Neuronal stem cell (in vitro differentiated cells): Measurements from ENCODE around the gene RBM4B.

ENCODE experiments used
- DNase-seq: peaks from one replicate; pipeline ENCODE4 v3.0.0-alpha.2; 2013; ENCODE audit warnings: low spot score
- H2AFZ ChIP-seq: one replicate; pipeline ENCODE4 v1.6.1; 2013; ENCODE audit warnings: mild to moderate bottlenecking, low read length, inconsistent platforms
- H2AK5ac ChIP-seq: 2 replicates; pipeline ENCODE4 v1.6.1; 2013; ENCODE audit warnings: low read depth, mild to moderate bottlenecking, inconsistent platforms, low read length, moderate library complexity, mixed read lengths
- H2BK120ac ChIP-seq: 2 replicates; pipeline ENCODE4 v1.6.1; 2013; ENCODE audit warnings: low read depth, mild to moderate bottlenecking, inconsistent platforms, low read length, moderate library complexity, mixed read lengths
- H2BK12ac ChIP-seq: one replicate; pipeline ENCODE4 v1.6.1; 2013; ENCODE audit warnings: low read length, inconsistent platforms
- H2BK15ac ChIP-seq: 2 replicates; pipeline ENCODE4 v1.6.1; 2013; ENCODE audit warnings: mild to moderate bottlenecking, low read length, inconsistent platforms, mixed read lengths
- H2BK5ac ChIP-seq: one replicate; pipeline ENCODE4 v1.6.1; 2013; ENCODE audit warnings: inconsistent platforms, mild to moderate bottlenecking, low read length, moderate library complexity
- H3K14ac ChIP-seq: one replicate; pipeline ENCODE4 v1.6.1; 2013; ENCODE audit warnings: low read length, inconsistent platforms
- H3K18ac ChIP-seq: 2 replicates; pipeline ENCODE4 v1.6.1; 2013; ENCODE audit warnings: low read length, inconsistent platforms
- H3K23ac ChIP-seq: 2 replicates; pipeline ENCODE4 v1.6.1; 2013; ENCODE audit warnings: low read depth, mild to moderate bottlenecking, mixed read lengths, low read length, inconsistent platforms; ENCODE audit not compliant: poor library complexity
- H3K27ac ChIP-seq: replicated peaks from 3 replicates; pipeline ENCODE4 v1.5.1; 2013; ENCODE audit warnings: low read length, inconsistent platforms
- H3K27me3 ChIP-seq, 3 experiments: 2 replicates each; pipeline ENCODE4 v1.6.1; 2013; ENCODE audit warnings: low read length in 3 of 3, mild to moderate bottlenecking in 2 of 3, inconsistent platforms in 1 of 3, low read depth in 1 of 3, mixed read lengths in 1 of 3, moderate library complexity in 1 of 3; ENCODE audit not compliant: control insufficient read depth in 3 of 3, insufficient read depth in 3 of 3
- H3K36me3 ChIP-seq, 2 donors: replicated peaks in 1 of 2; 2 replicates each; pipeline ENCODE4 v1.6.1; 2013; ENCODE audit warnings: low read length in 2 of 2; ENCODE audit not compliant: control insufficient read depth in 2 of 2, insufficient read depth in 2 of 2
- H3K4ac ChIP-seq: 2 replicates; pipeline ENCODE4 v1.6.1; 2013; ENCODE audit warnings: inconsistent platforms, mild to moderate bottlenecking, low read length, moderate library complexity
- H3K4me1 ChIP-seq, 2 donors: 1 replicate in 1 of 2; 2 replicates in 1 of 2; pipeline ENCODE4 v1.6.1; 2013; ENCODE audit warnings: low read length in 2 of 2, low read depth in 1 of 2; ENCODE audit not compliant: control insufficient read depth in 2 of 2, insufficient read depth in 1 of 2
- H3K4me2 ChIP-seq: one replicate; pipeline ENCODE4 v1.6.1; 2013; ENCODE audit warnings: mild to moderate bottlenecking, low read length, inconsistent platforms; ENCODE audit not compliant: insufficient read depth, poor library complexity, severe bottlenecking
- H3K4me3 ChIP-seq, 2 donors: 2 replicates each; pipeline ENCODE4 v1.5.1; 2013; ENCODE audit warnings: low read length in 2 of 2, mild to moderate bottlenecking in 2 of 2, inconsistent platforms in 1 of 2, moderate library complexity in 1 of 2
- H3K79me1 ChIP-seq: one replicate; pipeline ENCODE4 v1.6.1; 2013; ENCODE audit warnings: low read depth, mild to moderate bottlenecking, inconsistent platforms, low read length, moderate library complexity
- H3K9ac ChIP-seq: one replicate; pipeline ENCODE4 v1.6.1; 2013; ENCODE audit warnings: mild to moderate bottlenecking, low read depth, low read length, inconsistent platforms; ENCODE audit not compliant: poor library complexity
- H3K9me3 ChIP-seq, 2 donors: replicated peaks in 1 of 2; 2 replicates each; pipeline versions ENCODE3 to v1.6.1; 2013; ENCODE audit warnings: low read length in 2 of 2, mild to moderate bottlenecking in 2 of 2, inconsistent platforms in 1 of 2, low read depth in 1 of 2, mixed read lengths in 1 of 2, moderate library complexity in 1 of 2; ENCODE audit not compliant: control insufficient read depth in 2 of 2, insufficient read depth in 1 of 2
- H4K8ac ChIP-seq: one replicate; pipeline ENCODE4 v1.6.1; 2013; ENCODE audit warnings: low read depth, mild to moderate bottlenecking, inconsistent platforms, low read length, moderate library complexity
- H4K91ac ChIP-seq: one replicate; pipeline ENCODE4 v1.6.1; 2013; ENCODE audit warnings: low read length, low read depth, mild to moderate bottlenecking, inconsistent platforms; ENCODE audit not compliant: poor library complexity
- WGBS, 2 donors: extraction: QIAGEN DNeasy Blood & Tissue Kit; methylation state at CpG; one replicate each; pipeline ENCODE4 v1.1.7; 2013; ENCODE audit warnings: missing lambda C conversion rate in 2 of 2, mixed read lengths in 1 of 2; ENCODE audit not compliant: insufficient read length in 2 of 2, insufficient replicate concordance in 1 of 2; ENCODE audit errors: extremely low coverage in 2 of 2; 5-methylcytosine and 5-hydroxymethylcytosine counted together

Gene RBM4B

GRCh38 chr11:66629356-66629755 is 48.3 kb downstream of the RBM4B start:
- no peak overlapping the region for H4K8ac ChIP-seq
- H3K36me3 ChIP-seq, result peaks cover 63 to 96% of the 10 kb centered on the region in 2 donors

GRCh38 chr11:66628061-66628603 is 49.6 kb downstream of the RBM4B start:
- Histone ChIP-seq H3K36me3 (peaks cover 72 to 98% of the 10 kb centered on the region in 2 donors), H4K8ac (no peak overlapping the region), H3K9me3 (no peaks in the 10 kb centered on the region), H2AFZ (no peak overlapping the region), H3K4me1 (no peaks in the 10 kb centered on the region), H2BK120ac (no peak overlapping the region), H3K4ac (no peak overlapping the region), H4K91ac (no peak overlapping the region), H3K79me1 (peaks cover 31% of the 10 kb centered on the region), H3K27me3 (no peaks in the 10 kb centered on the region), H3K23ac (no peak overlapping the region), H3K18ac (no peak overlapping the region), H3K4me2 (no peak overlapping the region), H3K27ac (no peak overlapping the region), H2BK12ac (no peak overlapping the region), H2BK15ac (no peak overlapping the region), H3K4me3 (no peak overlapping the region), H3K14ac (no peak overlapping the region), H2AK5ac (no peak overlapping the region), H3K9ac (no peak overlapping the region), H2BK5ac (no peak overlapping the region)
- no peak for DNase-seq
- no CpG with 5 or more reads among the region's 7 CpGs for WGBS, 2 donors

More at GRCh38 chr11:66629356-66629755, 48.3 kb downstream of the RBM4B start:
- Histone ChIP-seq H2AFZ (no peak overlapping the region), H3K23ac (no peak overlapping the region), H3K9me3 (no peaks in the 10 kb centered on the region), H3K14ac (no peak overlapping the region), H3K18ac (no peak overlapping the region), H4K91ac (no peak overlapping the region), H2BK5ac (no peak overlapping the region), H3K79me1 (peaks cover 29% of the 10 kb centered on the region), H2BK15ac (no peak overlapping the region), H3K4ac (no peak overlapping the region), H2BK12ac (no peak overlapping the region), H3K27me3 (no peaks in the 10 kb centered on the region), H2AK5ac (no peak overlapping the region), H2BK120ac (no peak overlapping the region), H3K9ac (no peak overlapping the region), H3K27ac (no peak overlapping the region), H3K4me1 (no peaks in the 10 kb centered on the region), H3K4me2 (no peak overlapping the region), H3K4me3 (no peak overlapping the region)
- no peak for DNase-seq
- no CpG with 5 or more reads among the region's 2 CpGs for WGBS, 2 donors

DNA sequence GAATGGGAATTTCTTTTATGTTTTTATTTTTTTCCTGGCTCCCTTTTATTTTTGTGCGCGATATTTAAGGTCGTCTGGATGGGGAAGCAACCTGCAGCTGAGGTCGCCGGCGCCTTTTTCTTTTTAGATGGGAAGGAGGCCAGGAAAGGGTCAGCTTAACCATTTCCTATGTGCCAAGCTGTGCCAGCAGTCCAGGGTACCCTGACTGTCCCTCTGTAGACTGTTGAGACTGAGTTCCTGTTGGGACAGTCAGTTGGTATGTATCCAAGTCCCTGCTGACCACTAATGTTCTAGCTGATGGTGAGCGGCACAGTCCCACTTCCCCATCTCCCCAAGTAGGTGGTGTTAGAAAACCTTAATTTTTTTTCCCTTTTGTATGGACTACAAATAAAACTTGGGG is 50.8 kb downstream of the RBM4B start:
- H3K36me3 ChIP-seq, result peaks cover 74 to 100% of the 10 kb centered on the region in 2 donors
- no peak overlapping the region for H2BK5ac ChIP-seq
- WGBS, 2 donors, result no CpG with 5 or more reads among the region's 7 CpGs

GRCh38 chr11:66626382-66626781 is 51.3 kb downstream of the RBM4B start:
- Histone ChIP-seq H3K36me3 (peaks cover 73 to 100% of the 10 kb centered on the region in 2 donors), H3K4ac (no peak overlapping the region), H3K4me3 (no peak overlapping the region), H2AK5ac (no peak overlapping the region), H3K14ac (no peak overlapping the region), H3K9me3 (no peaks in the 10 kb centered on the region), H4K91ac (no peak overlapping the region), H2BK120ac (no peak overlapping the region), H3K79me1 (peaks cover 31% of the 10 kb centered on the region), H3K27ac (no peak overlapping the region), H3K18ac (no peak overlapping the region), H2BK5ac (no peak overlapping the region), H3K23ac (no peak overlapping the region), H2AFZ (no peak overlapping the region), H3K4me1 (no peaks in the 10 kb centered on the region), H3K27me3 (no peaks in the 10 kb centered on the region), H2BK15ac (no peak overlapping the region), H3K4me2 (no peak overlapping the region), H2BK12ac (no peak overlapping the region), H4K8ac (no peak overlapping the region), H3K9ac (no peak overlapping the region)
- DNase-seq, result no peak
- WGBS, 2 donors, result no CpG with 5 or more reads among the region's 25 CpGs

More for the DNA sequence above, 50.8 kb downstream of the RBM4B start:
- no peak overlapping the region for H3K27ac ChIP-seq
- no peak overlapping the region for H2AK5ac ChIP-seq
- no peak overlapping the region for H2BK15ac ChIP-seq
- no peak overlapping the region for H4K8ac ChIP-seq
- no peak overlapping the region for H3K4ac ChIP-seq
- no peak overlapping the region for H3K4me2 ChIP-seq
- no peaks in the 10 kb centered on the region for H3K9me3 ChIP-seq
- no peak overlapping the region for H2BK12ac ChIP-seq
- H3K27me3 ChIP-seq, result no peaks in the 10 kb centered on the region
- H3K23ac ChIP-seq, result no peak overlapping the region
- H3K79me1 ChIP-seq, result peaks cover 34% of the 10 kb centered on the region
- no peaks in the 10 kb centered on the region for H3K4me1 ChIP-seq
- no peak overlapping the region for H2BK120ac ChIP-seq
- H3K18ac ChIP-seq, result no peak overlapping the region
- no peak for DNase-seq
- no peak overlapping the region for H3K9ac ChIP-seq
- H3K14ac ChIP-seq, result no peak overlapping the region
- H4K91ac ChIP-seq, result no peak overlapping the region
- no peak overlapping the region for H2AFZ ChIP-seq
- no peak overlapping the region for H3K4me3 ChIP-seq
